Gastrocnemius medialis (tissue), 4 donors: ENCODE data around the gene LAMA3. TPM values are rescaled to one million over a fixed set of nuclear protein-coding genes. Genes with fewer than 3 reads are reported as not detected.

Experiments used
- ATAC-seq, 2 donors: fragments of 150-250 bp; one replicate each; pipeline ENCODE4 v1.9.1; 2016
- DNase-seq, 2 donors: peaks; one replicate each; pipeline ENCODE4 v3.0.0-alpha.2; 2019
- H3K27ac ChIP-seq, 4 donors: fragments of 200-600 bp; sonication (generic); 1 replicate in 1 of 4; 2 replicates in 3 of 4; pipeline ENCODE4 v1.5.1; 2016 to 2018; ENCODE audit warnings: mild to moderate bottlenecking in 2 of 4, moderate library complexity in 1 of 4
- H3K27me3 ChIP-seq, 3 donors: fragments of 200-600 bp; sonication (generic) in 2 of 3; 1 replicate in 1 of 3; 2 replicates in 2 of 3; pipeline versions ENCODE4 v1.5.1 to v1.6.0; 2016 to 2019; ENCODE audit warnings: mild to moderate bottlenecking in 1 of 3, moderate library complexity in 1 of 3
- H3K36me3 ChIP-seq, 2 donors: fragments of 200-600 bp; sonication (generic) in 1 of 2; one replicate each; pipeline ENCODE4 v1.5.1; 2017 to 2018
- H3K4me1 ChIP-seq, 2 donors: fragments of 200-600 bp; sonication (generic) in 1 of 2; one replicate each; pipeline ENCODE4 v1.5.1; 2016 to 2017; ENCODE audit warnings: mild to moderate bottlenecking in 2 of 2
- H3K4me3 ChIP-seq, 4 donors: fragments of 200-600 bp; sonication (generic) in 3 of 4; 1 replicate in 1 of 4; 2 replicates in 3 of 4; pipeline ENCODE4 v1.5.1; 2016 to 2019; ENCODE audit warnings: mild to moderate bottlenecking in 2 of 4
- H3K9me3 ChIP-seq, 3 donors: fragments of 200-600 bp; sonication (generic) in 2 of 3; 1 replicate in 1 of 3; 2 replicates in 2 of 3; pipeline ENCODE4 v1.5.1; 2016 to 2019
- CTCF ChIP-seq, 5 experiments: fragments of 450-650 bp in 3 of 5; fragments of 200-600 bp in 2 of 5; sonication (generic) in 2 of 5; IDR thresholded peaks in 4 of 5; conservative IDR thresholded peaks in 1 of 5; 1 replicate in 4 of 5; 2 replicates in 1 of 5; pipeline ENCODE4 v1.5.1; 2016 to 2019; ENCODE audit warnings: antibody characterized with exemption in 5 of 5, mild to moderate bottlenecking in 3 of 5, moderate library complexity in 3 of 5
- POLR2A ChIP-seq, 2 donors: fragments of 450-650 bp; IDR thresholded peaks; one replicate each; pipeline ENCODE4 v1.6.1; 2017; ENCODE audit warnings: antibody characterized with exemption in 2 of 2, mild to moderate bottlenecking in 2 of 2, moderate library complexity in 2 of 2
- in situ Hi-C, 4 donors: fragments of 200-750 bp; cut with MboI; loops; one replicate each; pipeline versions ENCODE4 v1.15.0 to v1.8.0; 2017; ENCODE audit warnings: low sequenced_read_pairs in 4 of 4
- intact Hi-C: fragments of 100-400 bp; cut with DNase I; formaldehyde crosslinking; loops from one replicate; pipeline ENCODE4 v1.15.1; 2023; ENCODE audit warnings: low total_unique reads
- total RNA-seq, 4 donors: library from RNA; depleted of rRNA; stranded (reverse); fragments of >200 nt; gene quantifications; one replicate each; pipeline versions ENCODE4 v1.1.0 to v1.2.3, GENCODE V29; 2016

LAMA3 gene
- total RNA-seq, 4 donors from 2014 or later: 1.1 to 5.3 (median 2.1) TPM

- ATAC-seq: no peak
Observed at GRCh38 chr18:23870676-23871380, 181.6 kb downstream of the LAMA3 start.

DNA sequence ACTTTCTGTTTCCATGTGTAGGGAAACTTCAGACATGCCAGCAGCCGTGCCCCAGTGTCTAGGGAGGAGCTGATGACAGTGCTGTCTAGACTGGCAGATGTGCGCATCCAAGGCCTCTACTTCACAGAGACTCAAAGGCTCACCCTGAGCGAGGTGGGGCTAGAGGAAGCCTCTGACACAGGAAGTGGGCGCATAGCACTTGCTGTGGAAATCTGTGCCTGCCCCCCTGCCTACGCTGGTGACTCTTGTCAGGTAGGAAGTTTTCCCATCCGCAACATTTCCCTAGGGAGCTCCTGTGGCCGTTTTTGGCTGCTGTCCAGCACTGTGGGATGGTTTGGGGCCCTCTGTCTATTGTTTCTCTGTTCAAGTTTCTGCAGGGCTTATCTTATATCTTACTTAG is 182.2 kb downstream of the LAMA3 start:
- H3K9me3 ChIP-seq: no peaks in the 10 kb centered on the region
- ATAC-seq (no peak), DNase-seq (no peak)
- TF ChIP-seq POLR2A (IDR thresholded peaks at IDR 0.05) (no peak), CTCF (IDR thresholded peaks at IDR 0.05 in 4 of 5, conservative IDR thresholded peaks at IDR 0.05 in 1 of 5) (no peak)
- no peak overlapping the region for H3K27ac ChIP-seq
- intact Hi-C loops: no loop called here
- in situ Hi-C loops: no loop called here
- no peak overlapping the region for H3K4me3 ChIP-seq
- no peaks in the 10 kb centered on the region for H3K4me1 ChIP-seq
- H3K36me3 ChIP-seq: no peaks in the 10 kb centered on the region
- H3K27me3 ChIP-seq: no peaks in the 10 kb centered on the region

More at GRCh38 chr18:23870676-23871380, 181.6 kb downstream of the LAMA3 start:
- TF ChIP-seq CTCF (IDR thresholded peaks at IDR 0.05 in 4 of 5, conservative IDR thresholded peaks at IDR 0.05 in 1 of 5) (no peak), POLR2A (IDR thresholded peaks at IDR 0.05) (no peak)
- intact Hi-C loops: no loop called here
- H3K36me3 ChIP-seq: no peaks in the 10 kb centered on the region
- in situ Hi-C loops: no loop called here
- no peaks in the 10 kb centered on the region for H3K27me3 ChIP-seq
- DNase-seq: no peak
- H3K4me1 ChIP-seq: no peaks in the 10 kb centered on the region
- H3K4me3 ChIP-seq: no peak overlapping the region
- H3K27ac ChIP-seq: no peak overlapping the region
- no peaks in the 10 kb centered on the region for H3K9me3 ChIP-seq

- no peaks in the 10 kb centered on the region for H3K4me1 ChIP-seq
- no peak overlapping the region for H3K4me3 ChIP-seq
- H3K9me3 ChIP-seq: no peaks in the 10 kb centered on the region
- ATAC-seq: no peak
- H3K27ac ChIP-seq: no peak overlapping the region
- intact Hi-C loops (no loop called here), in situ Hi-C loops (no loop called here)
- H3K36me3 ChIP-seq: no peaks in the 10 kb centered on the region
- TF ChIP-seq CTCF (IDR thresholded peaks at IDR 0.05 in 4 of 5, conservative IDR thresholded peaks at IDR 0.05 in 1 of 5) (no peak), POLR2A (IDR thresholded peaks at IDR 0.05) (no peak)
- DNase-seq: no peak
- H3K27me3 ChIP-seq: no peaks in the 10 kb centered on the region
Observed at GRCh38 chr18:23872701-23873550, 183.7 kb downstream of the LAMA3 start.

DNA sequence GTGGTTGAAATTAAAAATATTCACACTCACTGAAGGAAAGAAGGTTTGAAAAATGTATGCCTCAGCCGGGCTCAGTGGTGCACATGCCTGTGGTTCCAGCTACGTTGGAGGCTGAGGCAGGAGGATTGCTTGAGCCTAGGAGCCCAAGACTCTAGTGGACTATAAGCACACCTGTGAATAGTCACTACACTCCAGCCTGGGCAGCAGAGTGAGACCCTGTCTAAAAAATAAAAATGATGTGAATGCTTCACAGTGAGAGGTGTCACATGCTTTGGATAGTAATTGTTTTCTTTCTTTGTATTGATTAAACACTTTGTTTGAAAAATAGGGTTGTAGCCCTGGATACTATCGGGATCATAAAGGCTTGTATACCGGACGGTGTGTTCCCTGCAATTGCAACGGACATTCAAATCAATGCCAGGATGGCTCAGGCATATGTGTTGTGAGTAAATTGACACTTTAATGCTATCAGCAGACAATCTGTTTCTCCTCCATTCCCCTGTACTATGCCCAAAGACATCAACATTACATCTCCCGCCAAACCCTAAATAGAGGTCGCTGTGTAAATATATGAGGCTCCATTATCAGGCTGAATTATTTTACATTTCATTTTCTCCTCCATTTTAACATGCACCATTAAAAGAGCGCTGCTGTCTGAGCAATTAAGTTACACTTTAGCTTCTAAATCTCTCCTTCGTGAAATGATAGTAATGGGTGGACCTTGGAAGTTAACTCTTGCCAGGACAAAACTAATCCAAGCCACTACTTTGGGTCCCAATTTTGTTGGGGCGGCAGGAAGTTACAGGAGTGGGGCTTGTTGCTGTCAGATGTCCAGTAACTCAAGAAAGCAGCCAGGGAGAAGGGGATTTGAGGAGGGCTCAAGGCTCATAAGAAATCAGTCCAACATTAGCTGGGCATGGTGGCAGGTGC is 187.0 kb downstream of the LAMA3 start:
- intact Hi-C loops (no loop called here), in situ Hi-C loops (no loop called here)
- H3K9me3 ChIP-seq: no peaks in the 10 kb centered on the region
- TF ChIP-seq POLR2A (IDR thresholded peaks at IDR 0.05) (no peak), CTCF (IDR thresholded peaks at IDR 0.05 in 4 of 5, conservative IDR thresholded peaks at IDR 0.05 in 1 of 5) (no peak)
- H3K4me1 ChIP-seq: no peaks in the 10 kb centered on the region
- H3K36me3 ChIP-seq: no peaks in the 10 kb centered on the region
- H3K4me3 ChIP-seq: no peak overlapping the region
- H3K27ac ChIP-seq: no peak overlapping the region
- DNase-seq (no peak), ATAC-seq (no peak)
- no peaks in the 10 kb centered on the region for H3K27me3 ChIP-seq
